MM.1S (cell line): ENCODE data around the gene SMG6.

Experiments
- CTCF ChIP-seq: fragments of 300-600 bp; sonication (generic); IDR thresholded peaks from 2 replicates; pipeline ENCODE4 v1.5.1; 2016; ENCODE audit warnings: antibody characterized with exemption, low read length, mixed read lengths
- EZH2 ChIP-seq: fragments of 300-600 bp; sonication (generic); optimal IDR thresholded peaks from 2 replicates; pipeline ENCODE3; 2017; ENCODE audit warnings: low read depth, mild to moderate bottlenecking, antibody characterized with exemption, low read length, mixed read lengths

- TF ChIP-seq CTCF = no peak
- no peak for TF ChIP-seq EZH2
Measured at GRCh38 chr17:2084036-2084765, 219.4 kb downstream of the SMG6 start.
